Measurements from ENCODE around the gene HEXIM2. TPM values are rescaled to one million over a fixed set of nuclear protein-coding genes. Genes with fewer than 3 reads are reported as not detected.
"Not testable (repeated sequence)": the region's sequence is repeated elsewhere in the genome, so short reads cannot be mapped to it uniquely, and the experiment has no call there.

HEXIM2 gene
- total RNA-seq, 2 donors from 2014 or later: 6.1 to 10.7 TPM

DNA sequence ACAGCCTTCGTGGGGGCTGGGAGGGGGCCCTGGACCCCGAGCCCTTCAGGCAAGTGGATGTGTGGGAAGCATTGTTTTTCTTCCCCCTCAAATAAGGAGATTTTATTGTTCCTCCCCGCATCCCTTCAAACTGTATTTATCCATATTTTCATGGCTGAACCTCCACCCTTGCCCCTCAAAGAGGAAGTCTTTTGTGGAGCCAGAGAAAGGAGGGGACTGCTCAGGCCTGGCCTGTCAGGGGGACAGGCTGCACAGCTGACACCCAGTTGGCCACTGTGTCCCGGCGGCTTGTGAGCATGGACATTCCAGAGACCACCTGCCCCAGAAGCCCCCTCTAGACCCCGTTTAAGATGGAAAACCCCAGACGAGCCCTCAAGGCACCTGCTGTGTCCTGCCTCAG lies 15.9 kb downstream of the HEXIM2 start:
- Mint-ChIP-seq H3K4me1 (ENCODE audit: low read depth in 2 of 2) (peaks cover 12 to 14% of the 10 kb centered on the region in 2 donors), H3K27me3 (no peaks in the 10 kb centered on the region), H3K36me3 (no peaks in the 10 kb centered on the region), H3K9me3 (no peaks in the 10 kb centered on the region), H3K4me3 (no peak overlapping the region), H3K27ac (no peak overlapping the region)
- DNase-seq (ENCODE audit: low spot score) (no peak), ATAC-seq (no peak)

DNA sequence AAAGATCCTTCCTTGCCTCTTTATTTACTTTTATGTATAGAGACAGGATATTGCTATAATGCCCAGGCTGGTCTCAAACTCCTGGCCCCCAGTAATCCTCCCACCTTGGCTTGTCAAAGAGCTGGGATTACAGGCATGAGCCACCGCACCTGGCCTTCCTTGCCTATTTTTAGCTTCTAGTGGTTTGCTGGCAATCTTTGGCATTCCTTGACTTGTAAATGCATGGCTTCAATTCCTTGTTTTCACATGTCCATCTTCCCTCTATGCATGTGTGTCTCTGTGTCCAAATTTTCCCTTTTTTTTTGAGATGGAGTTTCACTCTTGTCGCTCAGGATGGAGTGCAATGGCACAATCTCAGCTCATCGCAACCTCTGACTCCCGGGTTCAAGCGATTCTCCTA lies 22.5 kb downstream of the HEXIM2 start:
- Mint-ChIP-seq H3K36me3 (no peaks in the 10 kb centered on the region), H3K4me3 (no peak overlapping the region), H3K9me3 (no peaks in the 10 kb centered on the region), H3K4me1 (ENCODE audit: low read depth in 2 of 2) (no peaks in the 10 kb centered on the region), H3K27me3 (no peaks in the 10 kb centered on the region), H3K27ac (no peak overlapping the region)
- no peak for DNase-seq (ENCODE audit: low spot score)
- ATAC-seq: no peak

DNA sequence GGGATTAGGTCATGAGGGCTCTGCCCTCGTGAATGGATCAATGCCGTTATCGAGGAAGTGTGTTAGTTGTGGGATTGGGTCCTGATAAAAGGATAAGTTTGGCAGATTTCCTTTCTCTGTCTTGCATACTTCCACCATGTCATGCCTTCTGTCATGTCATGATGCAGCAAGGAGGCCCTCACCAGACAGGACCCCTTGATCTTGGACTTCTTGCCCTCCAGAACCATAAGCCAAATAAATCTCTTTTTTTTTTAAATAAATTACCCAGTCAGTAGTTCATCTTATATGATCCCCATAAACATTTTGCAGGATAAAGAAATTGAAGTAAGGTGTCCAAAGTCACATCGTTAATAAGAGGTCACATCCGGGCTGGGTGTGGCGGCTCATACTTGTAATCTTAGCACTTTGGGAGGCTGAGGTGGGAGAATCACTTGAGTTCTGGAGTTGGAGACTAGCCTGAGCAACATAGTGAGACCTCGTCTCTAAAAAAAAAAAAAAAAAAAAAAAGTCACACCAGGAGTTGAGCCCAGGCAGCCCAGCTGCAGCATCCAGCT lies 25.2 kb downstream of the HEXIM2 start:
- Mint-ChIP-seq H3K4me3 (no peak overlapping the region), H3K36me3 (no peaks in the 10 kb centered on the region), H3K27me3 (no peaks in the 10 kb centered on the region), H3K4me1 (ENCODE audit: low read depth in 2 of 2) (no peaks in the 10 kb centered on the region), H3K9me3 (no peaks in the 10 kb centered on the region), H3K27ac (no peak overlapping the region)
- no peak for ATAC-seq
- DNase-seq (ENCODE audit: low spot score): no peak

DNA sequence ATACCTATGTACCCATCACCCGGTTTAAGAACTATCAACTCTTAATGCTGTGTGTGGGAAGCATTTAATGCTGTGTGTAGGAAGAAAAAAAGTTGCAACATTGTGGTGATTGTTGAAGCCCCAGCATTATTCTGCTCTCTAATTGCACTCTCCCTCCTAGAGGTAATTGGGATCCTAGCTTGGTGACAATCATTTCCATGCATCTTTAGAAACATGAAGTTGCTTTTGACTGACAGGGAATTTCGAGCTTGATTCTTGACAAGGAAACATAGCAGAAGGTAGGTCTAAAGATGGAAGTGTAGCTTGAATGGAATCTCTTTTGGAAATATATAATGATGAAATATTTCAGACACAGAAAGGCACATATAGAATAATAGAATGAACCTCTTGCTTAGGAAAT lies 27.3 kb downstream of the HEXIM2 start:
- Mint-ChIP-seq H3K4me1 (ENCODE audit: low read depth in 2 of 2) (no peaks in the 10 kb centered on the region), H3K36me3 (no peaks in the 10 kb centered on the region), H3K27me3 (no peaks in the 10 kb centered on the region), H3K27ac (no peak overlapping the region), H3K4me3 (no peak overlapping the region), H3K9me3 (no peaks in the 10 kb centered on the region)
- DNase-seq (ENCODE audit: low spot score): no peak
- no peak for ATAC-seq

DNA sequence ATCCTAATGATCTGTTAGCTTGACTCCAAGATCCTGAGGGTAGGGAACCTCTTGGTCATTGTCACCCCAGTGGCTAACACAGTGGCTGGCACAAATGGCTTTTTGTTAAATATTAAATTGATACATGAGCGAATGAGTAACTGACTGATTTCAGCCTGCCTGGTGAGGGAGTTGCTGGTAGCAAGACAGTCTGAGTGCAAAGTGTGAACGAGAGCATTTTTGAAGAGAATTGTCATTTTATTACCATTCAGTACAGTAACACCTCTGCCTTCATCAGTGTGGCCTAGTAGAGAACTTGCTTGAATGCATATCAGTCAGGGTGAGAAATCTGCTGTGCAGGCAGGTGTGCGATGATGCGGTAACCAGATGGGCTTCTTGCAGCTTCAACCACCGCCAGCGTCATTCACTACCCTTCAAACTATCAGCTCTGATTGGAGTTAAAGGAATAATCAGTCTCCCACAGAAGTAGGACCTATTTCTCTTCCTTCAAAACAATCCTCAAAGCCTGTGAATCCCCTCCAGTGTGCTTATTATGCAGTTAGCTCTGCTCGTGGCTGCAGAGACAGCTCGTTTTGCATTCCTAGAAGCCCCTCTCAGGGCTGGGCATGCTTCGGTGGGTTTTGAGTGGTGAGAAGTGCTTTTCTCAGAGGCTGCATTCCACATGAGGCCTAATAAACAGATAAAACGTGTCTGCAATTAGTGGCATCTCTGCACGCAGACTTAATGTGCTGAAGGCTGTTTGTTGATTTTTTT lies 29.0 kb downstream of the HEXIM2 start:
- DNase-seq (ENCODE audit: low spot score) (no peak), ATAC-seq (no peak)
- H3K9me3 Mint-ChIP-seq: no peaks in the 10 kb centered on the region
- no peaks in the 10 kb centered on the region for H3K36me3 Mint-ChIP-seq
- no peak overlapping the region for H3K27ac Mint-ChIP-seq
- H3K27me3 Mint-ChIP-seq: no peaks in the 10 kb centered on the region
- H3K4me3 Mint-ChIP-seq: no peak overlapping the region
- no peaks in the 10 kb centered on the region for H3K4me1 Mint-ChIP-seq (ENCODE audit: low read depth in 2 of 2)

DNA sequence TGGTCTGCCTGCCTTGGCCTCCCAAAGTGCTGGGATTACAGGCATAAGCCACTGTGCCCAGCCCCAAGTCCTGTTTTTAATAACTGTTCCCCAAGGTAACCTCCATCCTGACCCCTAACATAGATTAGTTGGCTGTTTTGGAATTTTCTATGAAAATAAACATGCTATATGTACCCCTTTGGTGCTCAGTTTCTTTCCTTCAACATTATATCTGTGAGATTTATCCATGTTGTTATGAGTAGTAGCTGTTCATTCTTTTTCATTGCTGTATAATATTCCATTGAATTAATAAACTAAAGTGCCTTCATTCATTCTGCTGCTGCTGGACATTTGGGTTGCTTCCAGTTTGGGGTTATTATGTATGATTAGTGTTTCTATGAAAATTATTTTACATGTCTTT lies 33.7 kb downstream of the HEXIM2 start:
- Mint-ChIP-seq H3K9me3 (no peaks in the 10 kb centered on the region), H3K27ac (no peak overlapping the region), H3K4me3 (no peak overlapping the region), H3K36me3 (no peaks in the 10 kb centered on the region), H3K4me1 (ENCODE audit: low read depth in 2 of 2) (no peaks in the 10 kb centered on the region), H3K27me3 (no peaks in the 10 kb centered on the region)
- no peak for DNase-seq (ENCODE audit: low spot score)
- ATAC-seq: no peak

DNA sequence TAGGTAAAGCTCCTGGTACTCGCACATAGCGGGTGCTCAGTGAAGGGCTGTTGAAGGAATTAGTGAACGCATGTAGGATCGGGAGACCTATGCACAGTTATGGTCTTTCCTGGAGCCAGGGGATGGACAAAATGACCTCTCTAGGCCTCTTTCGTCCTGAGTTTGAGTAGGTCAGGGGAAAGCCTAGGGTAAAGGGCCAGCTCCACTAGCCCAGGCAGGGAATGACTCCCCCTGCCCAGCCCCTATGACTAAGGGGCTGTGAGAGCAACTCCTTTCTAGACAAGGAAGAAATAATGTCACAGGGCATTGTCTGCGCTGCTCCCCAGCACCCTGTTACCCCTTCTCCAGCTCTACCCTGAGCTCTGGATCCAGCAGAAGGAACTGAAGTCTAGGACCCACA lies 35.4 kb downstream of the HEXIM2 start:
- H3K27me3 Mint-ChIP-seq: no peaks in the 10 kb centered on the region
- no peaks in the 10 kb centered on the region for H3K4me1 Mint-ChIP-seq (ENCODE audit: low read depth in 2 of 2)
- DNase-seq (ENCODE audit: low spot score): no peak
- ATAC-seq: no peak
- no peaks in the 10 kb centered on the region for H3K9me3 Mint-ChIP-seq
- no peaks in the 10 kb centered on the region for H3K36me3 Mint-ChIP-seq
- no peak overlapping the region for H3K27ac Mint-ChIP-seq
- no peak overlapping the region for H3K4me3 Mint-ChIP-seq

DNA sequence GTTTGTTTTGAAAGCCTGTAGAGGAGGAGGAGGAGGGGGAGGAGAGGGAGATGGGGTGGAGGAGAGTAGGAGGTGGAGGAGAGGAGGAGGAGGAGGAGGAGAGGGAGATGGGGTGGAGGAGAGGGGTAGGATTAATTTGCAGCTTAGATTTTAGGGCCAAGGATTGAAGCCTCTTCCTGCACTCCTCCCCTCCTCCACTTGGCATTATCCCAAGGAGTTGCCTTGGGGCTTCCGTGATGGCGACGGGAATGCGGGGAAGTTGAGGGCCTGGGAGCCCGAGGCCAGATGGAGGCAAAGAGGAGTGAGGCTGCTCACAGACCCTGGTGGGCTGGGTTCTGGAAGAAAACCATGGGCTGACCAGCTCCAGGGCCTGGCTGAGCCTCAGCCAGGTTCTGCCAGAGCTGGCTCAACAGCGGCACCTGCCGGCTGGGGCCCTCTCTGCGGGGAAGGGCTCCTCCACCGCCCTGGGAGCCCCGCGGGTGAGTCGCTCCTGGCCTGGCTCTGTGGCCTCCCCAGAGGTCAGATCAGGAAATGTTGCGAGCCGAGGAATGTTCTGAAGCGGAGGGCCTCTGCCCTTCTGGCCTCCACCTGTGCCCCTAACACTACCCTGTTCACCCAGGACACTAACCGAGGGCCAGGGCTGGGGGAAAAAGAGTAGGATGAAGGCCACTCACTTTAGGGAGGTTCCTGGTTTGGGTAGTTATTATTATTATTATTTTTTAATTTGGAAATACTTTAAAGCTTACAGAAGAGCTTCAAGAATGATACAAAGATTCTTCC lies 36.1 kb downstream of the HEXIM2 start:
- no peaks in the 10 kb centered on the region for H3K9me3 Mint-ChIP-seq
- no peak overlapping the region for H3K27ac Mint-ChIP-seq
- H3K36me3 Mint-ChIP-seq: no peaks in the 10 kb centered on the region
- no peak overlapping the region for H3K4me3 Mint-ChIP-seq
- H3K27me3 Mint-ChIP-seq: no peaks in the 10 kb centered on the region
- no peaks in the 10 kb centered on the region for H3K4me1 Mint-ChIP-seq (ENCODE audit: low read depth in 2 of 2)
- ATAC-seq: peak; percentile 99 to 100
- peak; percentile 91 for DNase-seq (ENCODE audit: low spot score)

DNA sequence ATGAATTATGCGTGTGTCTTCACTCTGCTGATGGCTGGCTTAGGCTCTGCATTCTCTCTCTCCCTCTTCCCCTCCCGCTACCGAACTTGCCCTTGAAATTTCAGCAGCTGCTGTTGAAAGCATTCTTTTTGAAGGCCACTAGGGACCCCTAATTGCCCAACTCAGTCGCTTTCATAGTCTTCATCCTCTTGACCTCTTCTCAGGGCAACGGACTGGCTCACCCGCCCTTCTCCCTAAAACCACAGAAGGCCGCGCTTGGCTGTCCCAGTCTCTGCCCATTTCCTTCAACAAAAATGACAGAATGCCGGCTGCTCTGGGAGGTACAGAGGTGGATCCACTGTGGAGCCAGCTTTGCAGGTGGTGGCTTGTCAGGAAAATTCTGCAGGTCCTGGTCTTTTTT lies 39.0 kb downstream of the HEXIM2 start:
- no peak overlapping the region for H3K4me3 Mint-ChIP-seq
- DNase-seq (ENCODE audit: low spot score) (no peak), ATAC-seq (no peak)
- no peaks in the 10 kb centered on the region for H3K4me1 Mint-ChIP-seq (ENCODE audit: low read depth in 2 of 2)
- no peaks in the 10 kb centered on the region for H3K36me3 Mint-ChIP-seq
- no peak overlapping the region for H3K27ac Mint-ChIP-seq
- H3K9me3 Mint-ChIP-seq: no peaks in the 10 kb centered on the region
- no peaks in the 10 kb centered on the region for H3K27me3 Mint-ChIP-seq

DNA sequence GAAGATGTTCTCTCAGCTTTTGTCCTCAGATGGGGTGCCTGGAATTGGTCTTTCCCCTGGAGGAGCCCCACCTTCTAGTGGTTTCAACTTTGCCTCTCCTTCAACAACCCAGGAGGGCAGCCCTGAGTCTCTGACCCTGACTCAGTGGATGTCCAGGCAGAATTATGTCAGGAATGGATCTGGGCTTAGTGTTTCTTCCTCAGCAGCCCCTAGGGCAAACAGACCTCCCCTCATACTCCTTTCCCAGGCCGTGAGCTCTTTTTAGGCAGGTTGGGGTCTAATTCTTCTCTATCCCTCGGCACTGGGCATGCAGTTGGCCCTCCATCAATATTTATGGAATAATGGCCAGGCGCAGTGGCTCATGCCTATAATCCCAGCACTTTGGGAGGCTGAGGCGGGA lies 39.8 kb downstream of the HEXIM2 start:
- ATAC-seq (no peak), DNase-seq (ENCODE audit: low spot score) (no peak)
- H3K4me1 Mint-ChIP-seq (ENCODE audit: low read depth in 2 of 2): no peaks in the 10 kb centered on the region
- H3K27ac Mint-ChIP-seq: no peak overlapping the region
- no peak overlapping the region for H3K4me3 Mint-ChIP-seq
- no peaks in the 10 kb centered on the region for H3K9me3 Mint-ChIP-seq
- no peaks in the 10 kb centered on the region for H3K36me3 Mint-ChIP-seq
- no peaks in the 10 kb centered on the region for H3K27me3 Mint-ChIP-seq

DNA sequence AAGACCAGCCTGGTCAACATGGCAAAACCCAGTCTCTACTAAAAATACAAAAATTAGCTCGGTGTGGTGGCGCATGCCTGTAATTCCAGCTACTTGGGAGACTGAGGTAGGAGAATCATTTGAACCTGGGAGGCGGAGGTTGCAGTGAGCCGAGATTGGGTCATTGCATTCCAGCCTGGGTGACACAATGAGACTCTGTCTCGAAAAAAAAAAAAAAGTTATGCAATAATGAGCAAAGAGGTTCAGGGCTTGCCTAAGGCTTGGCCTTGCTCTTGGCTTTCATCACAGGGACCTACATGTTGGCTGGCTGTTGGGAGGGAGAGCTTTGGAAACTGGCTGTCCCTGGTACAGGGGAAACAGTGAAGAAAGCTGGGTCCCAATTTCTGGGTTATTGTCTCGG lies 40.2 kb downstream of the HEXIM2 start:
- H3K36me3 Mint-ChIP-seq; H3K27me3 Mint-ChIP-seq; ATAC-seq; H3K27ac Mint-ChIP-seq; H3K4me1 Mint-ChIP-seq (ENCODE audit: low read depth in 2 of 2); DNase-seq (ENCODE audit: low spot score); H3K4me3 Mint-ChIP-seq; H3K9me3 Mint-ChIP-seq: not testable (repeated sequence)

DNA sequence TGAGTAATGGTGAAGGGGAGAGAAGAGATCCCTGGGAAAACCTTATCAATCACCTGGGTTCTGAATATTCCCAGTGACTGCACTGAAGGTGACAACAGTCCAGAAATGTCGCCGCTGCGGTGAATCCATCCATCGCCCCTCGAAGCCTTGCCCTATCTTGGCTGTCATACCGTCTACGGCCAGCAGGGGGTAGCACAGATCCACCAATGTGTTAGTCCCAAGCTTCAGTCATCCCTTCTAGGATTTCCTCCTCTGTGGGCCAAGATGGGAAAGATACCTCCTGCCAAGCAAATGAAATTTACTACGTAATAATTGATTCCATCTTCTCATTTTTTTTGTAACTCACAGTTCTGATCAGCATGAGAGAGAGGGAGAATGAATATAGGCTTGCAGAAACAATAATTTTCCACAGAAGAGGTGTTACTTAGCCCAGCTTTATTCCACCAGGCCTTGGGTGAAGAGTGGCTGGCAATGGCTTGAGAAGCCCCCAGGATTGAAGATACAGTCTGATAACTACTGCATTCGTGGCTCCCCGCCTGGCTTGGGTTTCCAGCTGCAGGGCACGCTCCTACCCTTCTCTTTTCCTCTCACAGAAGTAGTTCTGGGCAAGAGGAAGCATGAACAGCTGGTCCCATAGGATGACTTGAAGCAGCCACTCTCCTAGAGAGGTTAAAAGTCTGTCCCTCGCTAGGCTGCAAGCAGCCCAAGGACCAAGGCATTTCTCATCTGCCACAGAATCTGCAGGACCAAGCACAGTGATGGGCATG lies 57.4 kb downstream of the HEXIM2 start:
- ATAC-seq: peak; percentile 41 to 59
- DNase-seq (ENCODE audit: low spot score): peak; percentile 87
- Mint-ChIP-seq H3K27me3 (no peaks in the 10 kb centered on the region), H3K27ac (peak overlapping the region; percentile 71 to 81), H3K4me1 (ENCODE audit: low read depth in 2 of 2) (peaks cover 32 to 35% of the 10 kb centered on the region in 2 donors), H3K4me3 (peak overlapping the region; percentile 81), H3K9me3 (no peaks in the 10 kb centered on the region), H3K36me3 (no peaks in the 10 kb centered on the region)
